H1 (cell line): ENCODE results near the gene FOXD3. TPM values are rescaled to one million over a fixed set of nuclear protein-coding genes. Genes with fewer than 3 reads are reported as not detected.

Experiments
- ASH2L ChIP-seq: fragments of 200-600, 300-600 bp; sonication (generic); IDR thresholded peaks from one replicate; pipeline ENCODE4 v1.7.1; 2017; ENCODE audit warnings: low read length
- CHD2 ChIP-seq: IDR thresholded peaks from 2 replicates; pipeline ENCODE4 v1.6.1; 2012; ENCODE audit warnings: low read length, improper control_type of control experiment
- EP300 ChIP-seq, 2 experiments: IDR thresholded peaks; 1 replicate in 1 of 2; 2 replicates in 1 of 2; pipeline ENCODE4 v1.6.1; 2011 to 2012; ENCODE audit warnings: low read depth in 2 of 2, low read length in 2 of 2, mild to moderate bottlenecking in 2 of 2, borderline replicate concordance in 1 of 2, inconsistent platforms in 1 of 2, moderate library complexity in 1 of 2
- EZH2 ChIP-seq: fragments of 200-600 bp; sonication (generic); IDR thresholded peaks from 2 replicates; pipeline ENCODE4 v1.7.1; 2012; ENCODE audit warnings: low read depth, mild to moderate bottlenecking, moderate library complexity, low read length, inconsistent platforms; ENCODE audit not compliant: severe bottlenecking
- KDM4A ChIP-seq: IDR thresholded peaks from one replicate; pipeline ENCODE4 v1.7.1; 2012; ENCODE audit warnings: low read depth, mild to moderate bottlenecking, moderate library complexity, low read length, inconsistent platforms; ENCODE audit not compliant: severe bottlenecking
- RFX5 ChIP-seq: IDR thresholded peaks from 2 replicates; pipeline ENCODE4 v1.6.1; 2011; ENCODE audit warnings: low read depth, low read length, improper control_type of control experiment, borderline replicate concordance
- RNF2 ChIP-seq: fragments of 200-900, 300-1000 bp; sonication (generic); IDR thresholded peaks from 2 replicates; pipeline ENCODE4 v1.7.1; 2016; ENCODE audit warnings: borderline replicate concordance, low read depth, mild to moderate bottlenecking, antibody characterized with exemption, low read length; ENCODE audit not compliant: poor library complexity, severe bottlenecking; ENCODE audit errors: missing control alignments
- TCF12 ChIP-seq: IDR thresholded peaks from 2 replicates; pipeline ENCODE4 v1.6.1; 2011; ENCODE audit warnings: low read depth, mild to moderate bottlenecking, low read length
- polyA plus RNA-seq, 7 experiments: library from polyadenylated mRNA; depleted of rRNA in 3 of 7; stranded (reverse) in 5 of 7; unstranded in 2 of 7; fragments of >200 nt in 5 of 7; fragments of 200-250 nt in 2 of 7; gene quantifications; 1 replicate in 5 of 7; 2 replicates in 1 of 7; 4 replicates in 1 of 7; pipeline versions ENCODE4 v1.2.1 to v1.2.3, GENCODE V29; 2011 to 2013; ENCODE audit warnings: missing spikeins in 2 of 7, mixed read lengths in 2 of 7
- total RNA-seq: library from RNA; stranded (reverse); fragmentation: NEBNext Ultra II Directional; extraction: Animal tissue kit (Norgen Biotek cat#: 25700); gene quantifications from 2 replicates; pipeline ENCODE4 v1.2.1, GENCODE V29; 2021
- TF ChIP-seq, protein P1 (sequence below): IDR thresholded peaks from 2 replicates; pipeline ENCODE4 v1.6.1; 2011; ENCODE audit warnings: low read length, improper control_type of control experiment

Gene FOXD3
- total and polyA plus RNA-seq, 2 of the 8 experiments (the other 6 are each of a cell fraction or from before 2014, with no cell fraction given), result 8.7 to 33.7 TPM

DNA sequence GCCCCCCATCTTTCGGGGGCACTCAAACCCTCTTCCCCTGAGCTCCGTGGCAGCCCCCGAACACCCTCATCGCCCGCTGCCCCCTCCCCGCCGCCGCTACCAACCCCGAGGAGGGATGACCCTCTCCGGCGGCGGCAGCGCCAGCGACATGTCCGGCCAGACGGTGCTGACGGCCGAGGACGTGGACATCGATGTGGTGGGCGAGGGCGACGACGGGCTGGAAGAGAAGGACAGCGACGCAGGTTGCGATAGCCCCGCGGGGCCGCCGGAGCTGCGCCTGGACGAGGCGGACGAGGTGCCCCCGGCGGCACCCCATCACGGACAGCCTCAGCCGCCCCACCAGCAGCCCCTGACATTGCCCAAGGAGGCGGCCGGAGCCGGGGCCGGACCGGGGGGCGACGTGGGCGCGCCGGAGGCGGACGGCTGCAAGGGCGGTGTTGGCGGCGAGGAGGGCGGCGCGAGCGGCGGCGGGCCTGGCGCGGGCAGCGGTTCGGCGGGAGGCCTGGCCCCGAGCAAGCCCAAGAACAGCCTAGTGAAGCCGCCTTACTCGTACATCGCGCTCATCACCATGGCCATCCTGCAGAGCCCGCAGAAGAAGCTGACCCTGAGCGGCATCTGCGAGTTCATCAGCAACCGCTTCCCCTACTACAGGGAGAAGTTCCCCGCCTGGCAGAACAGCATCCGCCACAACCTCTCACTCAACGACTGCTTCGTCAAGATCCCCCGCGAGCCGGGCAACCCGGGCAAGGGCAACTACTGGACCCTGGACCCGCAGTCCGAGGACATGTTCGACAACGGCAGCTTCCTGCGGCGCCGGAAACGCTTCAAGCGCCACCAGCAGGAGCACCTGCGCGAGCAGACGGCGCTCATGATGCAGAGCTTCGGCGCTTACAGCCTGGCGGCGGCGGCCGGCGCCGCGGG is 837 bp downstream of the FOXD3 start (continued):
- TF ChIP-seq, protein P1, sequence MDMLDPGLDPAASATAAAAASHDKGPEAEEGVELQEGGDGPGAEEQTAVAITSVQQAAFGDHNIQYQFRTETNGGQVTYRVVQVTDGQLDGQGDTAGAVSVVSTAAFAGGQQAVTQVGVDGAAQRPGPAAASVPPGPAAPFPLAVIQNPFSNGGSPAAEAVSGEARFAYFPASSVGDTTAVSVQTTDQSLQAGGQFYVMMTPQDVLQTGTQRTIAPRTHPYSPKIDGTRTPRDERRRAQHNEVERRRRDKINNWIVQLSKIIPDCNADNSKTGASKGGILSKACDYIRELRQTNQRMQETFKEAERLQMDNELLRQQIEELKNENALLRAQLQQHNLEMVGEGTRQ, result no peak
- no peak for TF ChIP-seq TCF12
- no peak for TF ChIP-seq EP300 (IDR thresholded peaks at IDR 0.05; ENCODE audit: borderline replicate concordance in 1 of 2, low read depth in 2 of 2, low read length in 2 of 2)
- no peak for TF ChIP-seq ASH2L
- TF ChIP-seq EZH2, result peak; percentile 30
- TF ChIP-seq KDM4A, result peak; percentile 56
- no peak for TF ChIP-seq CHD2
- peak; percentile 42 for TF ChIP-seq RNF2
- TF ChIP-seq RFX5, result no peak
